GM21723 (cell line): ENCODE results near the gene FRMD4A.
"Not testable (repeated sequence)": the region's sequence is repeated elsewhere in the genome, so short reads cannot be mapped to it uniquely, and the experiment has no call there.

Experiments
- ATAC-seq: cut with Tn5 transposase; IDR thresholded peaks from one replicate; pipeline ENCODE4 v1.9.1; 2021; ENCODE audit warnings: mild to moderate bottlenecking, moderate library complexity; ENCODE audit not compliant: unreplicated experiment

FRMD4A gene

GRCh38 chr10:13801907-13802288, 528.8 kb downstream of the FRMD4A start:
- ATAC-seq = no peak

- no peak for ATAC-seq
These were observed 529.4 kb downstream of the FRMD4A start for GRCh38 chr10:13801156-13801906.

GRCh38 chr10:13797164-13797563, 533.6 kb downstream of the FRMD4A start:
- no peak for ATAC-seq

GRCh38 chr10:13795653-13796555, 534.8 kb downstream of the FRMD4A start:
- ATAC-seq = no peak

- no peak for ATAC-seq
These were observed 535.6 kb downstream of the FRMD4A start for GRCh38 chr10:13794992-13795612.

- ATAC-seq = no peak
These were observed 538.7 kb downstream of the FRMD4A start for GRCh38 chr10:13792006-13792405.

GRCh38 chr10:13791483-13791882, 539.2 kb downstream of the FRMD4A start:
- ATAC-seq = no peak

- no peak for ATAC-seq
These were observed 540.5 kb downstream of the FRMD4A start for GRCh38 chr10:13790196-13790595.

GRCh38 chr10:13789448-13789829, 541.3 kb downstream of the FRMD4A start:
- no peak for ATAC-seq

- ATAC-seq = no peak
These were observed 541.8 kb downstream of the FRMD4A start for GRCh38 chr10:13788711-13789447.

- ATAC-seq = no peak
These were observed 542.5 kb downstream of the FRMD4A start for GRCh38 chr10:13788320-13788600.

GRCh38 chr10:13787015-13787421, 543.7 kb downstream of the FRMD4A start:
- peak; percentile 80 for ATAC-seq

- ATAC-seq = no peak
These were observed 546.7 kb downstream of the FRMD4A start for GRCh38 chr10:13784067-13784466.

- ATAC-seq = no peak
These were observed 551.0 kb downstream of the FRMD4A start for GRCh38 chr10:13779748-13780147.

GRCh38 chr10:13778693-13778960, 552.1 kb downstream of the FRMD4A start:
- ATAC-seq = not testable (repeated sequence)

GRCh38 chr10:13776861-13777311, 553.8 kb downstream of the FRMD4A start:
- ATAC-seq = peak; percentile 58

GRCh38 chr10:13775786-13776775, 554.6 kb downstream of the FRMD4A start:
- ATAC-seq = no peak

- ATAC-seq = no peak
These were observed 556.3 kb downstream of the FRMD4A start for GRCh38 chr10:13774303-13774893.

GRCh38 chr10:13773496-13774170, 557.1 kb downstream of the FRMD4A start:
- no peak for ATAC-seq
